Measurements from ENCODE around the gene TMEM63B. TPM values are rescaled to one million over a fixed set of nuclear protein-coding genes. Genes with fewer than 3 reads are reported as not detected.

The TMEM63B gene
- total and polyA plus RNA-seq, 4 donors: 6.1 to 23.5 (median 15.5) TPM

DNA sequence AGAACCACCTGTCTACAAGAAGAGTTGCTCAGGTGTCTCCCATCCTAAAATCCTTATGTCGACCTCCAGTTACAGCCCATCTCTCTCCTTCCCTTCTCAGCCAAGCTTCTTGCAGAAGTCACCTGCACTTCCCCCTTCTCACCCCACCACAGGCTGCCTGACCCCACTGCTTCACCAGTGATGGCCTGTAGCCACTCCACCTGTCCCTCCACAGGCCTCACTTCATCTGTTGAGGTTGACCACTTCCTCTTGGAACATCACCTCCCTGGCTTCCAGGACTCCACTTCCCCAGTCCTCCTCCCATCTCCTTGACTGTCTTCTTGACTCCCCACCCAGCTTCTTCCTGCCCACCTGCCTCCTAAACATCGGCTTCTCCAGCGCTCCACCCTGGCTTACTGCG is 25.5 kb upstream of the TMEM63B start:
- no peaks in the 10 kb centered on the region for H3K27me3 ChIP-seq (ENCODE audit: control insufficient read depth in 1 of 2, insufficient read depth in 2 of 2, low read length in 1 of 2)
- intact Hi-C loops (cut with DNase I): no loop called here
- no peaks in the 10 kb centered on the region for H3K36me3 ChIP-seq (ENCODE audit: control insufficient read depth in 1 of 2, insufficient read depth in 2 of 2, low read length in 1 of 2)
- H3K4me1 ChIP-seq (ENCODE audit: control insufficient read depth in 1 of 2, insufficient read depth in 2 of 2, low read length in 2 of 2): no peaks in the 10 kb centered on the region
- H3K4me3 ChIP-seq (ENCODE audit: low read length in 2 of 2): no peak overlapping the region
- H3K9me3 ChIP-seq (ENCODE audit: control insufficient read depth, low read length): no peaks in the 10 kb centered on the region
- 91% methylated on average over 4 of the region's 4 CpGs for whole genome bisulfite sequencing, 2 donors
- ATAC-seq (ENCODE audit: low FRiP score): no peak
- peak in 1 of 2 donors; percentile 26 for DNase-seq
- no peak overlapping the region for H3K27ac ChIP-seq (ENCODE audit: low read depth in 1 of 2, low read length in 2 of 2)

DNA sequence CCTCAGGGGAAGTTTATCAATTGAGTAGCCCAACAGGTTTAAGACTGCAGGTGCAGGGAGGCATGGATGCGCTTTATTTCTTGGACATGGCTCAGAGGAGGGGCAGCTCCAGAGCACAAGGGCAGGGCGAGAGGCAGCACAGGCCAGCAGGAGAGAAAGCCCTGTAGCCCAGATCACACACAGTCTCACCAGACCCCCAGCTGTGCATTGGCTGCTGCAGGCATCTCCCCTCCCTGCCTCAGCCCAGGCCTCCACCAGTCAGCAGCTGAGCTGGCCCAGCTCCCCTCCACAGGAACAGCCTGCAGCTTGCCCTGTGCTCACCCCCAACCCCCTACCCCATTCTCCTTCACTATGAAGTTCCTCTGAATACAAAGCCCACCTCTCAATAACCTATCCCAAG is 24.8 kb upstream of the TMEM63B start:
- Histone ChIP-seq H3K4me1 (ENCODE audit: control insufficient read depth in 1 of 2, insufficient read depth in 2 of 2, low read length in 2 of 2) (no peaks in the 10 kb centered on the region), H3K27ac (ENCODE audit: low read depth in 1 of 2, low read length in 2 of 2) (no peak overlapping the region), H3K36me3 (ENCODE audit: control insufficient read depth in 1 of 2, insufficient read depth in 2 of 2, low read length in 1 of 2) (no peaks in the 10 kb centered on the region), H3K9me3 (ENCODE audit: control insufficient read depth, low read length) (no peaks in the 10 kb centered on the region), H3K27me3 (ENCODE audit: control insufficient read depth in 1 of 2, insufficient read depth in 2 of 2, low read length in 1 of 2) (no peaks in the 10 kb centered on the region), H3K4me3 (ENCODE audit: low read length in 2 of 2) (no peak overlapping the region)
- 96 to 97% methylated on average over 2 of the region's 2 CpGs for WGBS, 2 donors
- peak in 1 of 2 donors; percentile 48 for DNase-seq
- no peak for ATAC-seq (ENCODE audit: low FRiP score)
- intact Hi-C loops (cut with DNase I): no loop called here

DNA sequence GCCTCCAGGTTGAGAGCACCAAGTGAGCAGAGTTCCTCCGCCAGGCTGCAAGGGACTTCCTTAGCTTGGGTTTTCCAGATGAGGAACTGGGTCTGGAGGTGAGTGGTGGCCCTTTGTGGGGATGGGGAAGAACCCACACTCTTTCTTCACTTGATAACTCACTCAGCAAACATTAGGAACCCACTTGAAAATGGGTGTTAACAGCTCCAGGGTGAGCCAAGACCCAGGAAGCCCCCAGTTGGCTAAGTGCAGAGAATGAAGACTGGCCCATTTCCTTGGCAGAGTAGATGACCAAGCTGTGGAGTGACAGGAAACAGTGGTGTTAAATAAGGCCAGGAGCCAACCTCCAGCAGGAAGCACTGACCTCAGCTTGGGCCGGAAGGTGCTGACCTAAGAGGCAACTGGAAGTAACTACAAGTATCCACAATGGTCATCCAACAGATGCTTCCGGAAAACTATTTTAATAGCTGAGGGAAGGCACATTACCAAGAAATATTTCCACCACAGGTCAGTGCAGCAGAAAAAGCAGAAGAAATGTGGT is 22.8 kb upstream of the TMEM63B start:
- peak; percentile 77 for ATAC-seq (ENCODE audit: low FRiP score)
- no peaks in the 10 kb centered on the region for H3K27me3 ChIP-seq (ENCODE audit: control insufficient read depth in 1 of 2, insufficient read depth in 2 of 2, low read length in 1 of 2)
- peaks cover 0 to under 1% of the 10 kb centered on the region in 2 donors for H3K36me3 ChIP-seq (ENCODE audit: control insufficient read depth in 1 of 2, insufficient read depth in 2 of 2, low read length in 1 of 2)
- 74 to 79% methylated on average over 3 of the region's 3 CpGs for WGBS, 2 donors
- H3K27ac ChIP-seq (ENCODE audit: low read depth in 1 of 2, low read length in 2 of 2): no peak overlapping the region
- DNase-seq: peak in 1 of 2 donors; percentile 68
- no peaks in the 10 kb centered on the region for H3K9me3 ChIP-seq (ENCODE audit: control insufficient read depth, low read length)
- no peaks in the 10 kb centered on the region for H3K4me1 ChIP-seq (ENCODE audit: control insufficient read depth in 1 of 2, insufficient read depth in 2 of 2, low read length in 2 of 2)
- intact Hi-C loops (cut with DNase I): no loop called here
- no peak overlapping the region for H3K4me3 ChIP-seq (ENCODE audit: low read length in 2 of 2)

DNA sequence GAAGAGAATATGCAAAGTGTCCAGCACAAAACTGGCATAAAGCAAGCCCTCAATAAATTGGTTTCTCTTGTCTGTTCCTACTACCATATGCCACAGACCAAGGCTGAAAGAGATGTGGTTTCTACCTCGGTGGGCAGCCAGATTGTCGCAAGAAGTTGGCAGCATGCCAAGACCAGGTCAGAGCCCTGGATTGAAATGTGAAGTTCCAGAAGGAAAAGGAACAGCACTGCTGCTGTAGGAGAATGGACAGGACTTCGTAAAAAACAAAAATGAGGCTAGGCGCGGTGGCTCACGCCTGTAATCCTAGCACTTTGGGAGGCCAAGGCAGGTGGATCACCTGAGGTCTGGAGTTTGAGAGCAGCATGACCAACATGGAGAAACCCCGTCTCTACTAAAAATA is 22.2 kb upstream of the TMEM63B start:
- intact Hi-C loops (cut with DNase I): no loop called here
- DNase-seq: no peak
- Histone ChIP-seq H3K36me3 (ENCODE audit: control insufficient read depth in 1 of 2, insufficient read depth in 2 of 2, low read length in 1 of 2) (peaks cover 0 to 2% of the 10 kb centered on the region in 2 donors), H3K4me1 (ENCODE audit: control insufficient read depth in 1 of 2, insufficient read depth in 2 of 2, low read length in 2 of 2) (no peaks in the 10 kb centered on the region), H3K27me3 (ENCODE audit: control insufficient read depth in 1 of 2, insufficient read depth in 2 of 2, low read length in 1 of 2) (no peaks in the 10 kb centered on the region), H3K27ac (ENCODE audit: low read depth in 1 of 2, low read length in 2 of 2) (no peak overlapping the region), H3K4me3 (ENCODE audit: low read length in 2 of 2) (no peak overlapping the region), H3K9me3 (ENCODE audit: control insufficient read depth, low read length) (no peaks in the 10 kb centered on the region)
- 67 to 76% methylated on average over 7 of the region's 7 CpGs for WGBS, 2 donors
- ATAC-seq (ENCODE audit: low FRiP score): no peak

DNA sequence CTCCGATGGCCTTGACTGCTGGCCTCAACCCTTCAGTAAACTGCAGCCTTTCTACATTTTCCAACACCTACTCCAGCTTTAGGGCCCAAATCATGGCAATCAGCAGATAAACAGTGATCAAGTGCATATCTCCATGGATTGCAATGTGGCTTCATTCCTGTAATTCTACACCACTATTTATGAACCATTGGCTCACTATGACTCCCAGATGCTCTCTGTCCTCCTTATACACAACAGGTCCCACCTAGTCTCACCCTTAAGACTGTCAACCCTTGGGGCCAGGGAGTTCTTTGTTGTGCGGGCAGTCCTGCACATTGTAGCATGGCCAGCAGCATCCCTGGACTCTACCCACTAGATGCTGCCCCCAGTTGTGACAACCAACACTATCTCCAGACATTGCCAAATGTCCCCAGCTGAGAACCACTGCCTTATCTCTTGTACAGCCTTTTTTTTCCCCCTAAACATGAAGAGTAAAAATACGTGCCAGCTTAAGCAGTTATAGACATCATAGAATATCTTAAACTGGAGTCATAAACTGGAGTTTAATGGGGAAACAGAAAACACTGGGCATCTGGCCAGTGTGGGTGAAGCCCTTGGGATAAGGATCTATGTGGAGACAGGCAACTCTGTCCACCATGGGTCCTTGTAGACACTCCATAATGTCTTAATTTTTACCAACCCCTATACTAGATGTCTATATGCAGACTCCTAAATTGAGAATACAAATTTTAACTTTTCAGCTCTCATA is 21.2 kb upstream of the TMEM63B start:
- intact Hi-C loops (cut with DNase I): no loop called here
- Histone ChIP-seq H3K4me1 (ENCODE audit: control insufficient read depth in 1 of 2, insufficient read depth in 2 of 2, low read length in 2 of 2) (no peaks in the 10 kb centered on the region), H3K27me3 (ENCODE audit: control insufficient read depth in 1 of 2, insufficient read depth in 2 of 2, low read length in 1 of 2) (no peaks in the 10 kb centered on the region), H3K27ac (ENCODE audit: low read depth in 1 of 2, low read length in 2 of 2) (no peak overlapping the region), H3K36me3 (ENCODE audit: control insufficient read depth in 1 of 2, insufficient read depth in 2 of 2, low read length in 1 of 2) (peaks cover 0 to 2% of the 10 kb centered on the region in 2 donors), H3K4me3 (ENCODE audit: low read length in 2 of 2) (no peak overlapping the region), H3K9me3 (ENCODE audit: control insufficient read depth, low read length) (no peaks in the 10 kb centered on the region)
- DNase-seq: no peak
- WGBS, 2 donors: 88 to 89% methylated on average over 3 of the region's 3 CpGs
- ATAC-seq (ENCODE audit: low FRiP score): no peak

DNA sequence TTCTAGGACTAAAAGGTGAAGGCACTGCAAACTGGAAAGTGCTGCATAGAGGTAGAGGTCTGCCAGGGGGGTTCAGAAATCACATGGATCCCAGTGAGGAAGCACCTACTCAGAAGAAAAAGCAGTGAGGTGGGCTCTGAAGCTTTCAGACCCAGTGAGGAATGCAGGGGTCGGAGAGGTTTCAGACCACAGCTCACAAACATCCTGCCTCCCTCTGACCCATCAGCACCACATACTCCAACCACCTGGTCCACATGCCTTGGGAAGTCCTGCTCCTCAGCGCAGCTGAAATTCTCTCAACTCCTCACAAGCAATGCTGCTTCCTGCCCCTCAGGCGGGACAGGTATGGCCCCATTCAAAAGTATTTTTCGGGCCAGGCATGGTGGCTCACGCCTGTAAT is 20.3 kb upstream of the TMEM63B start:
- Histone ChIP-seq H3K27me3 (ENCODE audit: control insufficient read depth in 1 of 2, insufficient read depth in 2 of 2, low read length in 1 of 2) (no peaks in the 10 kb centered on the region), H3K4me1 (ENCODE audit: control insufficient read depth in 1 of 2, insufficient read depth in 2 of 2, low read length in 2 of 2) (no peaks in the 10 kb centered on the region), H3K27ac (ENCODE audit: low read depth in 1 of 2, low read length in 2 of 2) (no peak overlapping the region), H3K9me3 (ENCODE audit: control insufficient read depth, low read length) (no peaks in the 10 kb centered on the region), H3K36me3 (ENCODE audit: control insufficient read depth in 1 of 2, insufficient read depth in 2 of 2, low read length in 1 of 2) (peaks cover 0 to 2% of the 10 kb centered on the region in 2 donors), H3K4me3 (ENCODE audit: low read length in 2 of 2) (no peak overlapping the region)
- no peak for DNase-seq
- ATAC-seq (ENCODE audit: low FRiP score): no peak
- intact Hi-C loops (cut with DNase I): no loop called here
- WGBS, 2 donors: 96 to 98% methylated on average over 5 of the region's 5 CpGs

DNA sequence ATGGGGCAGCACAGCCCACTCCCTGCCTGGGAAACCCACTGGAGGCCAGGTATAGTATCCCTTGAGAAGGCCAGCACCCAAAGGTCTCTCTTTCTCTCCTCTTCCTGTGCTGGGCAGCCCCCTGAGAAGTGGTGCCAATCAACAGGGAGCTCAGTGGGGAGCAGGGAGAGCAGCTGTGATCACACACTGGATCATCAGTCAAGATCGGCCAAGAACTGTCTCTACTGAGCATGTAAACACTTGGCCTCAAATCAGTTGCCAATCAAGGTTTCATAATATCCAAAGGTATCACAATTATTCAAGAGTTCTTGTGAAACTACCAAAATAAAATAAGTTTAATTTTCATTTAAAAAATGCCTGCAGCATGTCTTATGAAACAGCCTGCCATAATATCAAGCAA is 18.9 kb upstream of the TMEM63B start:
- intact Hi-C loops (cut with DNase I): no loop called here
- DNase-seq: no peak
- H3K9me3 ChIP-seq (ENCODE audit: control insufficient read depth, low read length): no peaks in the 10 kb centered on the region
- H3K4me1 ChIP-seq (ENCODE audit: control insufficient read depth in 1 of 2, insufficient read depth in 2 of 2, low read length in 2 of 2): no peaks in the 10 kb centered on the region
- no peak for ATAC-seq (ENCODE audit: low FRiP score)
- no peak overlapping the region for H3K4me3 ChIP-seq (ENCODE audit: low read length in 2 of 2)
- no peaks in the 10 kb centered on the region for H3K27me3 ChIP-seq (ENCODE audit: control insufficient read depth in 1 of 2, insufficient read depth in 2 of 2, low read length in 1 of 2)
- H3K36me3 ChIP-seq (ENCODE audit: control insufficient read depth in 1 of 2, insufficient read depth in 2 of 2, low read length in 1 of 2): peaks cover 2% of the 10 kb centered on the region in 2 donors
- H3K27ac ChIP-seq (ENCODE audit: low read depth in 1 of 2, low read length in 2 of 2): no peak overlapping the region
- WGBS, 2 donors: 0 to 80% methylated on average over 1 of the region's 1 CpG

DNA sequence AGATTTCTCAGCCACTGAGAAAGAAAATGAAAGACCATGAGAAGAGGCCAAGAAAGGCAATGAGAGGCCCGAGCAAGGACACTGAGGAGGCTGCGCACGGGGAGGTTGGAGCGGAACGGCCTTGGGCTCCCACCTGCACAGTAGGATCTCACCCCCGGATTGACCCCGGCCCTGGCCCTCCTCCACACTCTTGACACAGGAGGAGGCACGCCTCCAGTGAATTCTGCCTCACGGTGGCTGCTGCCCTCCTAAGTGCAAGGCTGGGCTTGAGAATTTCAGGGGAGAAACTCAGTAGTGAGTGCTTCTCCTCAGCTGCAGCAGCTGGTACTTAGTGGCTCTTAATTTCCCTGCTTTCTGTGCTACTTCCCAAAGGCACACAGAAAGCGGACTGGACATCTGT is 18.1 kb upstream of the TMEM63B start:
- no peaks in the 10 kb centered on the region for H3K9me3 ChIP-seq (ENCODE audit: control insufficient read depth, low read length)
- no peak overlapping the region for H3K27ac ChIP-seq (ENCODE audit: low read depth in 1 of 2, low read length in 2 of 2)
- H3K36me3 ChIP-seq (ENCODE audit: control insufficient read depth in 1 of 2, insufficient read depth in 2 of 2, low read length in 1 of 2): peaks cover 2 to 4% of the 10 kb centered on the region in 2 donors
- H3K4me3 ChIP-seq (ENCODE audit: low read length in 2 of 2): no peak overlapping the region
- DNase-seq (no peak), ATAC-seq (ENCODE audit: low FRiP score) (no peak)
- intact Hi-C loops (cut with DNase I): no loop called here
- H3K4me1 ChIP-seq (ENCODE audit: control insufficient read depth in 1 of 2, insufficient read depth in 2 of 2, low read length in 2 of 2): no peaks in the 10 kb centered on the region
- H3K27me3 ChIP-seq (ENCODE audit: control insufficient read depth in 1 of 2, insufficient read depth in 2 of 2, low read length in 1 of 2): no peaks in the 10 kb centered on the region
- 84 to 88% methylated on average over 10 of the region's 10 CpGs for WGBS, 2 donors

DNA sequence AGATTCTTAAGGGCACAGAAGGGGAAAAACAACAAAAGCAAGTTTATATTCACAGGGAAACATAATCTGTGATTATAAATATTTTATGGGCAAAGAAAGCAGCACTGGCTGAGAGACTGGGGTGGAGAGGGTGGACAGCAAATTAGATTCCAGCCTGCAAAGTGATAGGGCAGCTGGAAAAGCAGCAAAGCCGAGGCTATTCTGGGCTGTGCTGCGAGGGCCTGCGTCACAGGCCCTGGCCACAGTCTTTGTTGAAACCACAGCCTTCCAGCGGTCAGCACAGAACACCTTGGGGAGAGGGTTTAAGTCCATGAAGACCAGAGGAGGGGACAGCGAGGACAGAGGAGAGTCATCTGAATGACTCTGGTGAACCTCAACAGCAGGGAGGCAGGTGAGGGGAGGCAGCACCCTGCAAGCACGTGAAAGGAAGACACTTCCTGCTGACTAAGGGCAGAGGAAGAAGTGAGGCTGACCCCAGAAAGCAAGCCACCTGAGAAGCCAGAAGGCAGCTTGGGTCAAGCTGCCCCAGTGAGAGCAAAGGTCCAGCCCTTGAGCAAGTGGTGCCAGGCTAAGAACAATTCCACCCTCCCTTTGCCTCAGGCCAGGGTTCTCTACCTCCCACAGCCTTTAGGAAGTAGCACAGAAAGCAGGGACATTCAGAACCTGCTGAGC is 17.2 kb upstream of the TMEM63B start:
- H3K27ac ChIP-seq (ENCODE audit: low read depth in 1 of 2, low read length in 2 of 2): no peak overlapping the region
- ATAC-seq (ENCODE audit: low FRiP score) (no peak), DNase-seq (no peak)
- no peaks in the 10 kb centered on the region for H3K27me3 ChIP-seq (ENCODE audit: control insufficient read depth in 1 of 2, insufficient read depth in 2 of 2, low read length in 1 of 2)
- no peaks in the 10 kb centered on the region for H3K4me1 ChIP-seq (ENCODE audit: control insufficient read depth in 1 of 2, insufficient read depth in 2 of 2, low read length in 2 of 2)
- 79 to 81% methylated on average over 6 of the region's 6 CpGs for WGBS, 2 donors
- H3K4me3 ChIP-seq (ENCODE audit: low read length in 2 of 2): no peak overlapping the region
- intact Hi-C loops (cut with DNase I): no loop called here
- H3K36me3 ChIP-seq (ENCODE audit: control insufficient read depth in 1 of 2, insufficient read depth in 2 of 2, low read length in 1 of 2): peaks cover 2 to 4% of the 10 kb centered on the region in 2 donors
- no peaks in the 10 kb centered on the region for H3K9me3 ChIP-seq (ENCODE audit: control insufficient read depth, low read length)

Measured in aorta (tissue), 5 donors.